Measurements from ENCODE around the gene MYG1.

MYG1 gene

GRCh38 chr12:53255996-53256395 lies 43.5 kb upstream of the MYG1 start:
- ChIA-PET POLR2A (ENCODE audit: low non-redundant PET) (no interaction called here), CTCF (interaction anchor here (0.6 kb wide), 1 partner anchor 487 kb away, joined by 3 read pairs; no protein-coding TSS in a partner anchor)
- TF ChIP-seq CTCF (conservative IDR thresholded peaks at IDR 0.05; ENCODE audit: low read depth), result no peak
- no peak for DNase-seq (ENCODE audit: low spot score)
- H3K27ac ChIP-seq, result 0 out of 2 replicates have a peak overlapping the region, but pooled peaks have one; percentile 27

DNA sequence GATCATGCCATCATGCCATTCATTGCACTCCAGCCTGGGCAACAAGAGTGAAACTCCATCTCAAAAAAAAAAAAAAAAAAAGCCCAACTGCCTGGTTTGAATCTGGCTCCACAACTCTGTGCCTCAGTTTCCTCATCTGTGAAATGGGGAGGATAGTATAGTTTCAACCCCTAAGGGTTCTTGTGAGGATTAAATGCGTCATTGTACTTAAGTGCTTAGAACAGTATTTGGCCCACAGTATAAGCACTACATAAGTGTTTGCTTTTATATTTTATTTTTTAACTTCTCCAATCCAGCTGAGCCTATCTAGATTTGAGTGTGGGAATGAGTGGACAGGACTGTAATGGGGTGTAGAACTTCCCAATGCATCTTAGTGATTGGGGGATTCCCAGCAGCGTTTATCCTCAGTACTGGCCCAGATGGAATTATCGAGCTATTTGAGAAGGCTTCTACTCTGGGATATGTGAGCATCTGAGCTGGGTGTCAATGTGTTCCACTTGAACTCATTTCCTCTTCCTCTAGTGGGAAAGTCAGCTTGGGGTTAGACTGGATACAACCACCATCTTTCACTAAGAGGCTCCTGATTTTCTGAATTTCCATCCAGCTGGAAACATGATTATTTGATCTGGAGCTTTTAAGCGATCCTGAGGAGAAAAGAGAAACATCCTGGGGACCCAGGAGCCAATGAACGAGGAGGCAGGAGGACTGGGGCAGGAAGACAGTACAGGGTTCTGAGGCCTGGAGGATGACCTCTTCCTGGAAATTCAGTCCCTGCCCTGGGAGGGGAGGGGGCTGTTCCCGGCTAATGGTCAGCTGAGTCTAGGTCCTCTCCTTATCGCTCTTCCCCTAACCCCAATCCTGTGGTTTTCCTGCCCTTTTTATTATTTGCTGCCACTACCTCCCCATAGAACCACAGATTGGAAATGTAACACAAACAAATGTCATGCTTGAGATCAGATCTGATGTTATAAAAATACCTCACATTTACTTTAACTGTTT lies 40.7 kb upstream of the MYG1 start:
- ChIA-PET CTCF (interaction anchor here (1.1 kb wide), 1 partner anchor 10 kb away, joined by 3 read pairs; the partner anchor contains the start of gene ESPL1), POLR2A (ENCODE audit: low non-redundant PET) (no interaction called here)
- no peak overlapping the region for H3K27ac ChIP-seq

DNA sequence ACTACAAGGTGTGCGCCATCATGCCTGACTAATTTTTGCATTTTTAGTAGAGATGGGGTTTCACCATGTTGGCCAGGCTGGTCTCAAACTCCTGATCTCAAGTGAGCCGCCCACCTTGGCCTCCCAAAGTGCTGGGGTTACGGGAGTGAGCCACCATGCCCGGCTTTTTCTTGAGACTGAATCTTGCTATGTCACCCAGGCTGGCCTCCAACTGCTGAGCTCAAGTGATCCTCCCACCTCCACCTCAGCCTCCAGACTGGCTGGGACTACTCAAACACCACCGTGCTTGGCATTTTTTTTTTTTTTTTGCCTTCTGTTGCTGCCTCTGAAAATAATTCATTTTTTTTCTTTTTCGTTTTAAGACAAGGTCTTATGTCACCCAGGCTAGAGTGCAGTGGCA lies 39.6 kb upstream of the MYG1 start:
- no peak for TF ChIP-seq CTCF (conservative IDR thresholded peaks at IDR 0.05; ENCODE audit: low read depth)
- H3K27ac ChIP-seq, result no peak overlapping the region
- DNase-seq (ENCODE audit: low spot score), result no peak
- CTCF ChIA-PET, result no interaction called here
- POLR2A ChIA-PET (ENCODE audit: low non-redundant PET), result no interaction called here

More for the DNA sequence above, 40.7 kb upstream of the MYG1 start:
- no peak for TF ChIP-seq CTCF (conservative IDR thresholded peaks at IDR 0.05; ENCODE audit: low read depth)
- DNase-seq (ENCODE audit: low spot score), result no peak

GRCh38 chr12:53265783-53266182 lies 33.7 kb upstream of the MYG1 start:
- H3K27ac ChIP-seq, result no peak overlapping the region
- DNase-seq (ENCODE audit: low spot score), result no peak
- POLR2A ChIA-PET (ENCODE audit: low non-redundant PET), result no interaction called here
- TF ChIP-seq CTCF (conservative IDR thresholded peaks at IDR 0.05; ENCODE audit: low read depth), result no peak
- CTCF ChIA-PET, result interaction anchor here (0.7 to 1.3 kb wide), 2 partner anchors 14 to 53 kb away, joined by 3 to 5 read pairs; a partner anchor contains a TSS

GRCh38 chr12:53267306-53267998 lies 32.0 kb upstream of the MYG1 start:
- DNase-seq (ENCODE audit: low spot score), result no peak
- CTCF ChIA-PET, result interaction anchor here (0.6 to 2.8 kb wide), 8 partner anchors 16 to 201 kb away, joined by 3 to 25 read pairs (median 4); a partner anchor contains a TSS
- POLR2A ChIA-PET (ENCODE audit: low non-redundant PET), result no interaction called here
- no peak for TF ChIP-seq CTCF (conservative IDR thresholded peaks at IDR 0.05; ENCODE audit: low read depth)
- H3K27ac ChIP-seq, result peak overlapping the region; percentile 77

DNA sequence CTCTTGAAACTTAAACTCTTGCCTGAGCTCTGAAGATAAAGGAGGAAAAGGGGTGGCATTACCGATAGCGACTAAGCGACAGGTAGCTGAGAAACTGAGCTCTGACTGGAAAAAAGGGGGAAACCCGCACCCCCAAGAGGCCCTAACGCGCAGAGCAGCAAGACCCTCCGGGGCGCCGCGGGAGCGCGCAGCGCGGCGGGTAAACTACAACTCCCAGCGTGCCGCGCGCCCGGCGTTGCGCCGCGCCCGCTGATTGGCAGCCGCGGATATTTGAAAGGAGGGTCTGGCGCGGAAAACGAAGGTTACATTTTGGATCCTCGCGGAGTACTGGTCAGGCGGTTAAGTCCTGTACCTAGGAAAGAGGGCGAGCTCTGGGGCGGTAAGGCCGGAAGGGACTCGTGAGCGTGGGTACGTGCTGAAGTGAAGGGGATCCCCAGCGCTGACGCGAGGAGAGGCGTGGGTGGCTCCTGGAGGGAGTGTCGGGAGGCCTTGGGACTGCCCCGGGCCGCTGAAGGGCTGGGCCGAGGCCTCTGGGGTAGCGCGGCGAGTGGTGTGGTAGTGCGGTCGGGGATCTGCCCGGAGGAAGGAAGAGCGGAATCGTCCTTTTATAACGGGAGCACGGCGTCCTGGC lies 31.4 kb upstream of the MYG1 start, which contains the start of gene ESPL1:
Gene ESPL1 (plus strand): TSS at position 301 of the 631 bp plus-strand sequence. CDS start 468 bp downstream, outside the sequence.
- peak; percentile 87 for DNase-seq (ENCODE audit: low spot score)
- peak within 1 kb of the TSS; percentile 77 for H3K27ac ChIP-seq
- POLR2A ChIA-PET (ENCODE audit: low non-redundant PET), result no interaction called here
- peak; percentile 60 for TF ChIP-seq CTCF (conservative IDR thresholded peaks at IDR 0.05; ENCODE audit: low read depth)
- CTCF ChIA-PET, result interaction anchor here (0.6 to 2.8 kb wide), 10 partner anchors 9 to 202 kb away, joined by 3 to 25 read pairs (median 4); a partner anchor contains a TSS
